Measurements from ENCODE around the gene DISC1.

DNA sequence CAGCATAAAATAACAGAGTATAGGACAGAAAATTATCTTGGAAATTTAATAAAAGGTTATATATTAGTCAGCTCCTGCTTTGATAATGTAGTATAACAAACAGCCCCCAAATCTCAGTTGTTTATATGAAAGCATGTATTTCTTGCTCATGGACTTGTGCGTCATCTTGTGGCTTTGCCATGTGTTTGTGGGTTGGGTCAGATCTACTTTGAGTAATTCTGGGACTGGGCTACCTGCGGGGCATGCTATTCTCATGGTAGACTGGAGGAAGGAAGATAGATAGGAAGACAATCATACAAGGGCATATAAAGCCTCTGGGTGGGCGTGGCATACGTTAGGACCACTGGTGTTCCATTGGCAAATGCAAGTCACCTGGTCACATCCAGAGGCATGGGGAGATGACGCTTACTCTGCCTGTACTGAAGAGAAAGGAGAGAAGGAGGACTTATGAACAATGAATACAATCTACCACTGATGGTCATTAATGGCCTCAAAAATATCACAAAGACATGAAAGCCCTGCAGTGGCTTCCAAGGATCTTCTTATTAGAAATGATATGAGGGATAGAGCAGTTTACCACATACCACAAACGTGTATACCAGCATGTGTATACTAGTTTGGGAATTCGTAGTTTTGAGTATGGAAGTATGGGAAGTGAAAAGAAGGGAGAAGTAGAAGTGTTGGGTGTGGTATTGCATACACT is 267.0 kb downstream of the DISC1 start:
- TF ChIP-seq CTCF (IDR thresholded peaks at IDR 0.05) (no peak), POLR2A (IDR thresholded peaks at IDR 0.05) (no peak)
